ENCODE measurements around the gene CYRIA.

Gene CYRIA

GRCh38 chr2:16664809-16665747 lies 556 bp downstream of the CYRIA start:
- Histone ChIP-seq H3K4me1 (ENCODE audit: low read length) (peaks cover 84% of the 10 kb centered on the region), H3K4me3 (ENCODE audit: low read length) (peak overlapping the region; percentile 86), H3K9me3 (ENCODE audit: insufficient read depth, low read length) (no peaks in the 10 kb centered on the region), H4K20me1 (ENCODE audit: insufficient read depth, low read length) (no peaks in the 10 kb centered on the region), H3K27me3 (ENCODE audit: low read depth, low read length) (peaks cover 7% of the 10 kb centered on the region; the same call in 1 of the 2 replicates), H3K4me2 (ENCODE audit: low read length) (peak overlapping the region; percentile 96), H3K79me2 (ENCODE audit: low read length) (no peaks in the 10 kb centered on the region), H3K36me3 (replicated peaks; ENCODE audit: low read depth, low read length) (peaks cover 2% of the 10 kb centered on the region), H2AFZ (ENCODE audit: low read depth, low read length) (no peak overlapping the region), H3K27ac (ENCODE audit: low read length) (no peak overlapping the region), H3K9ac (ENCODE audit: low read length) (peak overlapping the region; percentile 71)
- TF ChIP-seq EZH2phosphoT487 (IDR thresholded peaks at IDR 0.05; ENCODE audit: low read depth), result no peak
- TF ChIP-seq, protein P1, sequence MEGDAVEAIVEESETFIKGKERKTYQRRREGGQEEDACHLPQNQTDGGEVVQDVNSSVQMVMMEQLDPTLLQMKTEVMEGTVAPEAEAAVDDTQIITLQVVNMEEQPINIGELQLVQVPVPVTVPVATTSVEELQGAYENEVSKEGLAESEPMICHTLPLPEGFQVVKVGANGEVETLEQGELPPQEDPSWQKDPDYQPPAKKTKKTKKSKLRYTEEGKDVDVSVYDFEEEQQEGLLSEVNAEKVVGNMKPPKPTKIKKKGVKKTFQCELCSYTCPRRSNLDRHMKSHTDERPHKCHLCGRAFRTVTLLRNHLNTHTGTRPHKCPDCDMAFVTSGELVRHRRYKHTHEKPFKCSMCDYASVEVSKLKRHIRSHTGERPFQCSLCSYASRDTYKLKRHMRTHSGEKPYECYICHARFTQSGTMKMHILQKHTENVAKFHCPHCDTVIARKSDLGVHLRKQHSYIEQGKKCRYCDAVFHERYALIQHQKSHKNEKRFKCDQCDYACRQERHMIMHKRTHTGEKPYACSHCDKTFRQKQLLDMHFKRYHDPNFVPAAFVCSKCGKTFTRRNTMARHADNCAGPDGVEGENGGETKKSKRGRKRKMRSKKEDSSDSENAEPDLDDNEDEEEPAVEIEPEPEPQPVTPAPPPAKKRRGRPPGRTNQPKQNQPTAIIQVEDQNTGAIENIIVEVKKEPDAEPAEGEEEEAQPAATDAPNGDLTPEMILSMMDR (IDR thresholded peaks at IDR 0.05; ENCODE audit: low read depth, low read length), result no peak

GRCh38 chr2:16664052-16664731 lies 1.4 kb downstream of the CYRIA start:
- no peaks in the 10 kb centered on the region for H3K9me3 ChIP-seq (ENCODE audit: insufficient read depth, low read length)
- H4K20me1 ChIP-seq (ENCODE audit: insufficient read depth, low read length), result no peaks in the 10 kb centered on the region
- H2AFZ ChIP-seq (ENCODE audit: low read depth, low read length), result no peak overlapping the region
- peaks cover 7% of the 10 kb centered on the region; the same call in 1 of the 2 replicates for H3K27me3 ChIP-seq (ENCODE audit: low read depth, low read length)
- peaks cover 2% of the 10 kb centered on the region for H3K36me3 ChIP-seq (replicated peaks; ENCODE audit: low read depth, low read length)
- TF ChIP-seq, protein P1 (IDR thresholded peaks at IDR 0.05; ENCODE audit: low read depth, low read length), result no peak
- TF ChIP-seq EZH2phosphoT487 (IDR thresholded peaks at IDR 0.05; ENCODE audit: low read depth), result no peak
- H3K4me1 ChIP-seq (ENCODE audit: low read length), result peaks cover 93% of the 10 kb centered on the region
- H3K4me2 ChIP-seq (ENCODE audit: low read length), result peak overlapping the region; percentile 96
- no peak overlapping the region for H3K27ac ChIP-seq (ENCODE audit: low read length)
- no peak overlapping the region; the same call in 1 of the 2 replicates for H3K9ac ChIP-seq (ENCODE audit: low read length)
- no peaks in the 10 kb centered on the region for H3K79me2 ChIP-seq (ENCODE audit: low read length)
- H3K4me3 ChIP-seq (ENCODE audit: low read length), result peak overlapping the region; percentile 86

- TF ChIP-seq, protein P1 (IDR thresholded peaks at IDR 0.05; ENCODE audit: low read depth, low read length), result no peak
- TF ChIP-seq EZH2phosphoT487 (IDR thresholded peaks at IDR 0.05; ENCODE audit: low read depth), result no peak
- Histone ChIP-seq H2AFZ (ENCODE audit: low read depth, low read length) (no peak overlapping the region), H3K27ac (ENCODE audit: low read length) (no peak overlapping the region), H3K36me3 (replicated peaks; ENCODE audit: low read depth, low read length) (peaks cover 2% of the 10 kb centered on the region), H3K9me3 (ENCODE audit: insufficient read depth, low read length) (no peaks in the 10 kb centered on the region), H3K4me3 (ENCODE audit: low read length) (peak overlapping the region; percentile 86; the same call in 1 of the 2 replicates), H3K4me2 (ENCODE audit: low read length) (peak overlapping the region; percentile 96), H3K4me1 (ENCODE audit: low read length) (peaks cover 93% of the 10 kb centered on the region), H3K9ac (ENCODE audit: low read length) (no peak overlapping the region), H3K79me2 (ENCODE audit: low read length) (no peaks in the 10 kb centered on the region), H3K27me3 (ENCODE audit: low read depth, low read length) (peaks cover 7% of the 10 kb centered on the region; the same call in 1 of the 2 replicates), H4K20me1 (ENCODE audit: insufficient read depth, low read length) (no peaks in the 10 kb centered on the region)
Measured at GRCh38 chr2:16663121-16663905, 2.3 kb downstream of the CYRIA start.

Data from OCI-LY3 (cell line).